Spleen (tissue), 11 donors: ENCODE measurements around the gene TTC3. TPM values are rescaled to one million over a fixed set of nuclear protein-coding genes. Genes with fewer than 3 reads are reported as not detected.

Experiments
- DNase-seq: peaks from one replicate; pipeline ENCODE4 v3.0.0-alpha.2; 2020
- H3K27ac ChIP-seq, 8 donors: fragments of 200-600 bp; sonication (generic) in 7 of 8; 1 replicate in 4 of 8; 2 replicates in 4 of 8; pipeline versions ENCODE4 v1.5.0 to v1.8.0; 2016 to 2021; ENCODE audit warnings: inconsistent platforms in 4 of 8, mild to moderate bottlenecking in 4 of 8, moderate library complexity in 1 of 8
- H3K27me3 ChIP-seq, 7 donors: fragments of 200-600 bp; sonication (generic) in 6 of 7; replicated peaks in 1 of 7; 1 replicate in 4 of 7; 2 replicates in 3 of 7; pipeline versions ENCODE4 v1.5.0 to v1.8.0; 2016 to 2021; ENCODE audit warnings: inconsistent platforms in 3 of 7, mild to moderate bottlenecking in 1 of 7
- H3K36me3 ChIP-seq, 6 donors: fragments of 200-600 bp; sonication (generic) in 5 of 6; 1 replicate in 4 of 6; 2 replicates in 2 of 6; pipeline versions ENCODE4 v1.5.0 to v1.8.0; 2016 to 2021; ENCODE audit warnings: inconsistent platforms in 2 of 6
- H3K4me1 ChIP-seq, 6 donors: fragments of 200-600 bp; sonication (generic) in 5 of 6; 1 replicate in 3 of 6; 2 replicates in 3 of 6; pipeline versions ENCODE4 v1.5.0 to v1.8.0; 2016 to 2021; ENCODE audit warnings: inconsistent platforms in 3 of 6
- H3K4me3 ChIP-seq, 8 donors: fragments of 200-600 bp; sonication (generic) in 7 of 8; 1 replicate in 4 of 8; 2 replicates in 4 of 8; pipeline versions ENCODE4 v1.5.0 to v1.8.0; 2016 to 2021; ENCODE audit warnings: inconsistent platforms in 4 of 8, mild to moderate bottlenecking in 4 of 8, moderate library complexity in 2 of 8
- H3K9me3 ChIP-seq, 8 donors: fragments of 200-600 bp; sonication (generic) in 7 of 8; 1 replicate in 4 of 8; 2 replicates in 4 of 8; pipeline versions ENCODE4 v1.5.0 to v1.8.0; 2016 to 2021; ENCODE audit warnings: inconsistent platforms in 4 of 8
- POLR2A ChIP-seq, 3 donors: fragments of 450-650 bp; IDR thresholded peaks; one replicate each; pipeline ENCODE4 v1.5.1; 2017; ENCODE audit warnings: antibody characterized with exemption in 3 of 3, mild to moderate bottlenecking in 1 of 3
- POLR2AphosphoS5 ChIP-seq, 3 donors: sonication (generic); formaldehyde crosslinking; IDR thresholded peaks; one replicate each; pipeline ENCODE4 v1.5.1; 2017; ENCODE audit warnings: antibody characterized with exemption in 3 of 3
- WGBS, 5 donors: extraction: QIAGEN DNeasy Blood & Tissue Kit in 3 of 5; methylation state at CpG; one replicate each; pipeline versions ENCODE4 v1.1.5 to v1.1.7; 2013 to 2018; 5-methylcytosine and 5-hydroxymethylcytosine counted together
- intact Hi-C: fragments of 100-400 bp; cut with DNase I; formaldehyde crosslinking; loops from one replicate; pipeline ENCODE4 v1.15.0; 2023; ENCODE audit warnings: low total_unique reads
- polyA plus RNA-seq, 3 donors: library from polyadenylated mRNA; stranded (reverse); fragments of 200-250 nt; gene quantifications; one replicate each; pipeline ENCODE4 v1.2.1, GENCODE V29; 2013
- total RNA-seq, 7 donors: library from RNA; depleted of rRNA in 3 of 7; stranded (reverse); fragments of >200 nt in 3 of 7; fragmentation: NEBNext Ultra II Directional in 4 of 7; extraction: Animal tissue kit (Norgen Biotek cat#: 25700) in 4 of 7; gene quantifications; one replicate each; pipeline versions ENCODE4 v1.1.0 to v1.2.1, GENCODE V29; 2016 to 2021
- TF ChIP-seq, protein P1 (sequence below), 11 experiments: fragments of 200-600 bp in 7 of 11; fragments of 450-650 bp in 4 of 11; sonication (generic) in 4 of 11; IDR thresholded peaks in 8 of 11; conservative IDR thresholded peaks in 3 of 11; 1 replicate in 7 of 11; 2 replicates in 4 of 11; pipeline versions ENCODE4 v1.4.0 to v1.8.0; 2016 to 2021; ENCODE audit warnings: antibody characterized with exemption in 11 of 11, inconsistent platforms in 4 of 11, mild to moderate bottlenecking in 1 of 11
- donor health status: healthy with polysubstance abuse.
- donor health status: DM: no; HTN: no; CAD: no; lungs with moderate emphysema.
- donor health status: DM: no; HTN: no; CAD: no.
- donor health status: Bipolar disorder and iron deficiency.
- donor health status: healthy.
- donor health status: DM: no; HTN: no; CAD: no.
- donor health status: DM: yes; HTN: yes; CAD: no.

TTC3 gene
- total and polyA plus RNA-seq, 10 donors = 16.0 to 143 (median 80.7) TPM

DNA sequence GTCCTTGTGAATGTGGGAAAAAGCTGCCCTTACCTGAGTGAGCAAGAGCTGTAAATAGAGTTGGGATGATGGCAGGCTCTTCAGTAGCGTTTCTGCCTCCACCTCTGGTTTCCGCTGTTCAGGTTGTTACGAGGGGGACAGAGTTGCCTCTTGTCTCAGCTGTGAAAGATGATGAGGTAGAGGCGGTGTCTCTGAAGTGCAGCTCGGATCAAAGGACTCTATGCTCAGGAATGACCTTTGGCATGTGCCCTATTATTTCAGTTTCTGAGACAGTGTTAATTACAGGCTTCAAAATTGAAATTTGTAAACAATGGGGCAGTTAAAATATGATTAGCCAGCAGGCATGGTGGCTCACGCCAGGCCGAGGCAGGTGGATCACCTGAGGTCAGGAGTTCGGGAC, 123.8 kb downstream of the TTC3 start:
- H3K27ac ChIP-seq = no peak overlapping the region
- no peak overlapping the region for H3K4me3 ChIP-seq
- WGBS, 5 donors = 93 to 97% (median 96%) methylated on average over 8 of the region's 8 CpGs
- H3K27me3 ChIP-seq = no peaks in the 10 kb centered on the region
- TF ChIP-seq POLR2A (IDR thresholded peaks at IDR 0.05) (no peak), POLR2AphosphoS5 (IDR thresholded peaks at IDR 0.05) (no peak)
- TF ChIP-seq, protein P1, sequence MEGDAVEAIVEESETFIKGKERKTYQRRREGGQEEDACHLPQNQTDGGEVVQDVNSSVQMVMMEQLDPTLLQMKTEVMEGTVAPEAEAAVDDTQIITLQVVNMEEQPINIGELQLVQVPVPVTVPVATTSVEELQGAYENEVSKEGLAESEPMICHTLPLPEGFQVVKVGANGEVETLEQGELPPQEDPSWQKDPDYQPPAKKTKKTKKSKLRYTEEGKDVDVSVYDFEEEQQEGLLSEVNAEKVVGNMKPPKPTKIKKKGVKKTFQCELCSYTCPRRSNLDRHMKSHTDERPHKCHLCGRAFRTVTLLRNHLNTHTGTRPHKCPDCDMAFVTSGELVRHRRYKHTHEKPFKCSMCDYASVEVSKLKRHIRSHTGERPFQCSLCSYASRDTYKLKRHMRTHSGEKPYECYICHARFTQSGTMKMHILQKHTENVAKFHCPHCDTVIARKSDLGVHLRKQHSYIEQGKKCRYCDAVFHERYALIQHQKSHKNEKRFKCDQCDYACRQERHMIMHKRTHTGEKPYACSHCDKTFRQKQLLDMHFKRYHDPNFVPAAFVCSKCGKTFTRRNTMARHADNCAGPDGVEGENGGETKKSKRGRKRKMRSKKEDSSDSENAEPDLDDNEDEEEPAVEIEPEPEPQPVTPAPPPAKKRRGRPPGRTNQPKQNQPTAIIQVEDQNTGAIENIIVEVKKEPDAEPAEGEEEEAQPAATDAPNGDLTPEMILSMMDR (IDR thresholded peaks at IDR 0.05 in 8 of 11, conservative IDR thresholded peaks at IDR 0.05 in 3 of 11) = no peak
- intact Hi-C loops = no loop called here
- H3K36me3 ChIP-seq = peaks cover 8 to 100% (median 66%) of the 10 kb centered on the region in 6 donors
- no peaks in the 10 kb centered on the region for H3K4me1 ChIP-seq
- DNase-seq = no peak
- H3K9me3 ChIP-seq = no peaks in the 10 kb centered on the region

DNA sequence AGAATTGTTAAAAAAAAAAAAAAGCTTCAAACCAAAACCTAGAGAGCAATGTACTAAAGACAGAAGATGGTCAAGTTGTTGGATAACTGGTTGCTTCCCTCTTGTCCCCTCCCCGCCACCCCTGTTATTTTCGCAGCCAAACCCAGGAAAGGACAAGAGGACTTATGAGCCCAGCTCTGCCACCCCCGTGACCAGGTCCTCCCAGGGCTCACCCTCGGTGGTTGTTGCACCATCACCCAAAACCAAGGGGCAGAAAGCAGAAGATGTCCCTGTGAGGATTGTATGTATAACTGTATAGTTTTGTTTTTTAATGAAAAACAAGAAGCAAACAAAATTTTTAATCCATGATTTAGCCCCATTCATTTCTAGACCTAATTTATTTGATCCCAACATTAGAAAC, 124.7 kb downstream of the TTC3 start:
- no peak overlapping the region for H3K27ac ChIP-seq
- intact Hi-C loops = no loop called here
- TF ChIP-seq POLR2AphosphoS5 (IDR thresholded peaks at IDR 0.05) = no peak
- TF ChIP-seq, protein P1 (IDR thresholded peaks at IDR 0.05 in 8 of 11, conservative IDR thresholded peaks at IDR 0.05 in 3 of 11) = no peak
- TF ChIP-seq POLR2A (IDR thresholded peaks at IDR 0.05) = no peak
- DNase-seq = no peak
- peaks cover 8 to 100% (median 71%) of the 10 kb centered on the region in 6 donors for H3K36me3 ChIP-seq
- no peak overlapping the region for H3K4me3 ChIP-seq
- H3K9me3 ChIP-seq = no peaks in the 10 kb centered on the region
- 62 to 92% (median 73%) methylated on average over 4 of the region's 4 CpGs for WGBS, 5 donors
- no peaks in the 10 kb centered on the region for H3K4me1 ChIP-seq
- no peaks in the 10 kb centered on the region for H3K27me3 ChIP-seq

DNA sequence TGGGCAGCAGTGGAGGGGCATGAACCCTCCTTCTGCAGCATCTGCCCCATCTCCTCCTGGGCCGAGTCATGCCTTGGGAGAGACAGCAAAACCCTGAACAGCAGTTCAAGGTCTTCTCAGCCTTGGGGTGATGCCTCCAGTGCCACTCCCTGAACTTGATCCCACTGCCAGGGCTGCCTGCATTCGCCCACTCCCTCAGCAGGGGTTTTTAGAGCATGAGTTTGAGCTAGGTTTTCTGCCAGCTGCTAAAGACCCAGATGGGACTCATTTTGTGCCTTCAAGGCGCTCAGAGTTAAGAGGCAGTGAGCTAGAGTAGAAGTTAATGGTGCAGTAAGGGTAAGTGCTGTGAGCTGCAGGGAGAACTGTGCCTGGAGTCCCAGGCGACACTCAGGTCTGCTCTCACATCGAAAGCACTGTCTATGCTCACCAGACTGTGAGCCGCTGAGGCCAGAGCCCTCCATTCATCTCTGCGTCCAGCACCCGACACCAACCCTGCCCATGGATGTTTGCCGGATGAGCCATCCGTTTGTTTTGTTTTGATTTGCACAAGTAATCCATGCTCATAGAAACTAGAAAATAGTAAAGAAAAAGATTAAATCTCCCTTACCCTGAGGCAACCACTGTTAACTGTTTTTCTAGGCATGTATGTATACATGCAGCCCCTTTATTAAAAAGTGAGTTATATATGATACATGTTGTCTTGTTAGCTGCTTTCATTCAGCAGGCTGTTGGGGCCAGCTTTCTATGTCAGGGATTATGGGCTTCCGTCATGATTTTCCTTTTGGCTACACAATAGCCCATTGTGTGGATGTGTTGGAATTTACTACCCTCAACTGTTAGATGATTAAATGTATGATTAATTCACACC, 126.2 kb downstream of the TTC3 start:
- H3K9me3 ChIP-seq = no peaks in the 10 kb centered on the region
- no peak overlapping the region for H3K4me3 ChIP-seq
- no peaks in the 10 kb centered on the region for H3K27me3 ChIP-seq
- intact Hi-C loops = no loop called here
- TF ChIP-seq POLR2AphosphoS5 (IDR thresholded peaks at IDR 0.05) (no peak), POLR2A (IDR thresholded peaks at IDR 0.05) (no peak)
- TF ChIP-seq, protein P1 (IDR thresholded peaks at IDR 0.05 in 8 of 11, conservative IDR thresholded peaks at IDR 0.05 in 3 of 11) = no peak
- H3K27ac ChIP-seq = no peak overlapping the region
- DNase-seq = no peak
- H3K4me1 ChIP-seq = no peaks in the 10 kb centered on the region
- peaks cover 8 to 95% (median 64%) of the 10 kb centered on the region in 6 donors for H3K36me3 ChIP-seq
- 89 to 95% (median 92%) methylated on average over 11 of the region's 11 CpGs for WGBS, 5 donors

DNA sequence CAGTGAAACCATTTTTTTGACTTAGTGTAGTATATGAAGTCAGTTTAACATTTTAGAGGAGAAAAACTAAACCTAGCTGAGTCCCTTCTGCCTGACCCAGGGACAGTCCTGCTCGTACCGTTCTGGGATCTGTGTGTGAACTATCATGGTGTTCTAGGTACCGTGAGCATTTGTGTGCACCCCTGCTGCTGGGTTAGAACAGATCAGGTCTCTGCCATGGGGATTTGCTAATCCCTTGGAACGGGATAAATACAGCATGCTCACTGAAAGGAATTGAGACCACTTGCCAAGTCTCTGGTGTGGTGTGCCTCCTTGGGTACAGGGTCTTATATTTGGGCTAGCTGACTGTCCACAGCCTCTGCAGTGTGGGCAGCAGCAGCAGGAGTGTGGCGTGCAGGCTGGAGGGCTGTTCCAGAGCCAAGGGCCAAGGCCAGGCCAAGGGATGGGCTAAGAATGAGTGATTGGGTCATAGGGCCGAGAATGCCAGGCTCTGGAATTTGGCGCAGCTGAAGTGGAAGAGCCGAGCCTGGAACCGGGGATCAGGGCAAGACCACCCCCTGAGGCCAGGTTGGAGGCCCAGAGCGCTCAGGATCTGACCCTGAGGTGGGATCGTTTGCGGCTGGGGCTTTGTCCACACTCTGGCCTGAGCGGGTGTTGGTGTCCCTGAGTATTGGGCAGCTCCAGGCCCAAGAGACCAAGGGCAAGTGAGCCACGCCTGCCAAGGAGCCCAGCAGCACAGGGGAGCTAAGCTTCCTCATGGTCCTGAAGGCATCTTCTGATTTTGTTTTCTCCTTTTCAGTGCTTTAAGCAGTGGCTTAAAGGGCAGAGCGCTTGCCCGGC, 127.8 kb downstream of the TTC3 start:
- H3K4me1 ChIP-seq = no peaks in the 10 kb centered on the region
- WGBS, 5 donors = 90 to 98% (median 96%) methylated on average over 14 to 16 of the region's 16 CpGs
- no peak overlapping the region for H3K4me3 ChIP-seq
- no peak for DNase-seq
- H3K9me3 ChIP-seq = no peaks in the 10 kb centered on the region
- H3K27ac ChIP-seq = no peak overlapping the region
- no peaks in the 10 kb centered on the region for H3K27me3 ChIP-seq
- peaks cover 8 to 79% (median 55%) of the 10 kb centered on the region in 6 donors for H3K36me3 ChIP-seq
- intact Hi-C loops = no loop called here
- no peak for TF ChIP-seq POLR2AphosphoS5 (IDR thresholded peaks at IDR 0.05)
- TF ChIP-seq, protein P1 (IDR thresholded peaks at IDR 0.05 in 8 of 11, conservative IDR thresholded peaks at IDR 0.05 in 3 of 11) = no peak
